CD4-positive, alpha-beta T cell (primary cell): ENCODE measurements around the gene GPX4. TPM values are rescaled to one million over a fixed set of nuclear protein-coding genes. Genes with fewer than 3 reads are reported as not detected.

Experiments used
- ATAC-seq: fragments of 200-7000 bp; cut with Tn5 transposase; one replicate; pipeline ENCODE4 v1.10.0; 2022; ENCODE audit warnings: mild to moderate bottlenecking; ENCODE audit not compliant: poor library complexity
- CTCF ChIA-PET: fragments of 350-600 bp; sonication (Branson Sonifier 250); formaldehyde crosslinking; loops from one replicate; lab custom pipeline; 2021; ENCODE audit warnings: antibody characterized with exemption, inconsistent platforms; lab: Charles Lee
- POLR2A ChIA-PET: fragments of 350-600 bp; sonication (Branson Sonifier 250); formaldehyde crosslinking; loops from one replicate; lab custom pipeline; 2021; ENCODE audit warnings: antibody characterized with exemption, inconsistent platforms; lab: Charles Lee
- DNase-seq, 14 experiments: peaks; one replicate each; pipeline ENCODE4 v3.0.0-alpha.2; 2013 to 2020; ENCODE audit warnings: mixed read lengths in 2 of 14
- H3K27ac ChIP-seq, 2 donors: one replicate each; pipeline versions ENCODE4 v1.5.1 to v1.7.0; 2013; ENCODE audit warnings: low read length in 2 of 2, low read depth in 1 of 2, mild to moderate bottlenecking in 1 of 2
- H3K27me3 ChIP-seq, 2 experiments: 1 replicate in 1 of 2; 2 replicates in 1 of 2; pipeline versions ENCODE4 v1.6.1 to v1.7.0; 2013; ENCODE audit warnings: low read length in 2 of 2, control low read depth in 1 of 2, mild to moderate bottlenecking in 1 of 2, moderate library complexity in 1 of 2; ENCODE audit not compliant: insufficient read depth in 2 of 2, control insufficient read depth in 1 of 2
- H3K36me3 ChIP-seq: one replicate; pipeline ENCODE4 v1.6.1; 2013; ENCODE audit warnings: low read length, control low read depth; ENCODE audit not compliant: insufficient read depth
- H3K4me1 ChIP-seq: one replicate; pipeline ENCODE4 v1.6.1; 2013; ENCODE audit warnings: low read length, control low read depth; ENCODE audit not compliant: insufficient read depth
- H3K4me3 ChIP-seq: one replicate; pipeline ENCODE4 v1.5.1; 2013; ENCODE audit warnings: mild to moderate bottlenecking, low read length, moderate library complexity
- H3K9me3 ChIP-seq, 2 experiments: 1 replicate in 1 of 2; 2 replicates in 1 of 2; pipeline versions ENCODE4 v1.6.1 to v1.7.0; 2013; ENCODE audit warnings: low read length in 2 of 2, mild to moderate bottlenecking in 2 of 2, control low read depth in 1 of 2, moderate library complexity in 1 of 2; ENCODE audit not compliant: control insufficient read depth in 1 of 2, insufficient read depth in 1 of 2
- H3K27ac Mint-ChIP-seq: one replicate; pipeline ENCODE4 v1.8.0; 2020; ENCODE audit warnings: mixed read lengths
- H3K27me3 Mint-ChIP-seq: one replicate; pipeline ENCODE4 v1.8.0; 2021; ENCODE audit warnings: mixed read lengths
- H3K36me3 Mint-ChIP-seq: one replicate; pipeline ENCODE4 v1.8.0; 2021; ENCODE audit warnings: low read depth, mixed read lengths
- H3K4me1 Mint-ChIP-seq: one replicate; pipeline ENCODE4 v1.8.0; 2021; ENCODE audit warnings: low read depth, mixed read lengths
- H3K4me3 Mint-ChIP-seq: one replicate; pipeline ENCODE4 v1.8.0; 2020; ENCODE audit warnings: mild to moderate bottlenecking, mixed read lengths
- H3K9me3 Mint-ChIP-seq: one replicate; pipeline ENCODE4 v1.8.0; 2020; ENCODE audit warnings: mixed read lengths
- CTCF ChIP-seq: fragments of 200-600 bp; IDR thresholded peaks from one replicate; pipeline ENCODE4 v1.8.0; 2022; ENCODE audit warnings: antibody characterized with exemption, mild to moderate bottlenecking
- intact Hi-C, 2 experiments: fragments of 100-400 bp; cut with DNase I in 1 of 2; cut with micrococcal nuclease in 1 of 2; formaldehyde crosslinking; loops; one replicate each; pipeline versions ENCODE4 v1.15.1 to v1.9.0; 2023 to 2025; cut with DNase I, micrococcal nuclease
- total RNA-seq, 174 experiments: library from RNA in 2 of 174; stranded (reverse) in 2 of 174; gene quantifications; one replicate each; pipeline ENCODE4 v1.2.3 and lab custom pipeline; 2021 to 2026

Gene GPX4
- total RNA-seq, 2 experiments from 2014 or later: 174 to 175 TPM

- ChIA-PET POLR2A (no interaction called here), CTCF (no interaction called here)
- no peaks in the 10 kb centered on the region for H3K27me3 ChIP-seq
- Mint-ChIP-seq H3K4me1 (no peaks in the 10 kb centered on the region), H3K9me3 (no peaks in the 10 kb centered on the region), H3K4me3 (no peak overlapping the region), H3K27ac (no peak overlapping the region), H3K27me3 (no peaks in the 10 kb centered on the region), H3K36me3 (peaks cover 6% of the 10 kb centered on the region)
- peak in 2 of 14 experiments; percentile 55 to 60 for DNase-seq
- no peaks in the 10 kb centered on the region for H3K9me3 ChIP-seq
- H3K4me1 ChIP-seq: peaks cover 14% of the 10 kb centered on the region
- no peak overlapping the region for H3K27ac ChIP-seq
- no peak for TF ChIP-seq CTCF
- intact Hi-C loops: no loop called here
- ATAC-seq: no peak
- peaks cover 48% of the 10 kb centered on the region for H3K36me3 ChIP-seq
- H3K4me3 ChIP-seq: no peak overlapping the region
Measured at GRCh38 chr19:1154731-1155351, 51.0 kb downstream of the GPX4 start.

GRCh38 chr19:1155352-1156304, 51.8 kb downstream of the GPX4 start:
- H3K36me3 Mint-ChIP-seq: peaks cover 6% of the 10 kb centered on the region
- Histone ChIP-seq H3K27me3 (no peaks in the 10 kb centered on the region), H3K27ac (no peak overlapping the region), H3K9me3 (no peaks in the 10 kb centered on the region), H3K4me3 (no peak overlapping the region), H3K36me3 (peaks cover 46% of the 10 kb centered on the region), H3K4me1 (peaks cover 10% of the 10 kb centered on the region)
- H3K9me3 Mint-ChIP-seq: no peaks in the 10 kb centered on the region
- no peak overlapping the region for H3K27ac Mint-ChIP-seq
- no peaks in the 10 kb centered on the region for H3K4me1 Mint-ChIP-seq
- ChIA-PET CTCF (no interaction called here), POLR2A (no interaction called here)
- DNase-seq: no peak
- intact Hi-C loops: no loop called here
- no peaks in the 10 kb centered on the region for H3K27me3 Mint-ChIP-seq
- no peak for TF ChIP-seq CTCF
- ATAC-seq: no peak
- no peak overlapping the region for H3K4me3 Mint-ChIP-seq

Other genes starting within 250 kb of the GPX4 start
- 1 to 10 TPM; 2.3 to 2.9 TPM for gene CFD, start 244.3 kb upstream of the GPX4 start, total RNA-seq
- 10 to 100 TPM; 25.8 to 30.1 TPM for gene MED16, start 210.8 kb upstream of the GPX4 start, total RNA-seq
- gene RNU6-9, start 210.5 kb upstream of the GPX4 start, total RNA-seq: not detected
- 100 to 1,000 TPM; 309 to 313 TPM for gene R3HDM4, start 190.8 kb upstream of the GPX4 start, total RNA-seq
- 1 to 10 TPM; 1.5 to 1.6 TPM for gene KISS1R, start 186.7 kb upstream of the GPX4 start, total RNA-seq
- 1 to 10 TPM; 3.7 to 4.1 TPM for gene ARID3A, start 178.0 kb upstream of the GPX4 start, total RNA-seq
- 10 to 100 TPM; 16.8 to 17.1 TPM for gene WDR18, start 119.6 kb upstream of the GPX4 start, total RNA-seq
- gene GRIN3B, start 103.6 kb upstream of the GPX4 start, total RNA-seq: under 1 TPM; 0.17 to 0.22 TPM
- gene TMEM259, start 82.9 kb upstream of the GPX4 start, total RNA-seq: 100 to 1,000 TPM; 388 to 390 TPM
- gene RNU6-2, start 82.5 kb upstream of the GPX4 start, total RNA-seq: not detected
- gene CNN2, start 77.4 kb upstream of the GPX4 start, total RNA-seq: 100 to 1,000 TPM; 307 to 318 TPM
- gene ABCA7, start 63.9 kb upstream of the GPX4 start, total RNA-seq: 100 to 1,000 TPM; 114 to 118 TPM
- 100 to 1,000 TPM; 861 to 878 TPM for gene ARHGAP45, start 36.8 kb upstream of the GPX4 start, total RNA-seq
- 10 to 100 TPM; 45.8 to 49.0 TPM for gene POLR2E, start 8.6 kb upstream of the GPX4 start, total RNA-seq
- gene SBNO2, start 70.3 kb downstream of the GPX4 start, total RNA-seq: 100 to 1,000 TPM; 126 to 137 TPM
- 10 to 100 TPM; 49.7 to 53.0 TPM for gene STK11, start 101.8 kb downstream of the GPX4 start, total RNA-seq
- under 1 TPM in 1 of 2 experiments, not detected in 1; 0.22 TPM for gene CBARP, start 134.0 kb downstream of the GPX4 start, total RNA-seq
- gene ATP5F1D, start 137.8 kb downstream of the GPX4 start, total RNA-seq: 10 to 100 TPM; 77.6 to 92.6 TPM
- gene MIDN, start 144.6 kb downstream of the GPX4 start, total RNA-seq: 100 to 1,000 TPM; 214 to 228 TPM
- gene CIRBP, start 165.3 kb downstream of the GPX4 start, total RNA-seq: 100 to 1,000 TPM; 614 to 628 TPM
- gene FAM174C, start 171.5 kb downstream of the GPX4 start, total RNA-seq: 10 to 100 TPM; 32.0 to 38.3 TPM
- not detected for gene EFNA2, start 181.9 kb downstream of the GPX4 start, total RNA-seq